ENCODE measurements around the gene LRCOL1.

- TF ChIP-seq CTCF (IDR thresholded peaks at IDR 0.05) = no peak
- TF ChIP-seq POLR2A (IDR thresholded peaks at IDR 0.05) = no peak
These were observed 11.5 kb upstream of the LRCOL1 start for GRCh38 chr12:132621657-132622435.
